T-helper 1 cell (primary cell): Measurements from ENCODE around the gene RABEPK.
A peak's percentile ranks its signal among the peaks of the same experiment; 100 is the strongest.
"Not testable (repeated sequence)": the region's sequence is repeated elsewhere in the genome, so short reads cannot be mapped to it uniquely, and the experiment has no call there.

Experiments used
- DNase-seq, 5 donors: peaks; one replicate each; pipeline ENCODE4 v3.0.0-alpha.2; 2012 to 2020
- total RNA-seq, 4 donors: gene quantifications; one replicate each; lab custom pipeline; 2026; lab: John Stamatoyannopoulos, UW

RABEPK gene, protein sequence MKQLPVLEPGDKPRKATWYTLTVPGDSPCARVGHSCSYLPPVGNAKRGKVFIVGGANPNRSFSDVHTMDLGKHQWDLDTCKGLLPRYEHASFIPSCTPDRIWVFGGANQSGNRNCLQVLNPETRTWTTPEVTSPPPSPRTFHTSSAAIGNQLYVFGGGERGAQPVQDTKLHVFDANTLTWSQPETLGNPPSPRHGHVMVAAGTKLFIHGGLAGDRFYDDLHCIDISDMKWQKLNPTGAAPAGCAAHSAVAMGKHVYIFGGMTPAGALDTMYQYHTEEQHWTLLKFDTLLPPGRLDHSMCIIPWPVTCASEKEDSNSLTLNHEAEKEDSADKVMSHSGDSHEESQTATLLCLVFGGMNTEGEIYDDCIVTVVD
- total RNA-seq, result 10.0 to 14.9 (median 14.1) reads per million in 4 donors

GRCh38 chr9:125200216-125201047 lies at the start of gene RABEPK:
Gene RABEPK, plus strand, starts transcription at chr9:125200542. Its CDS starts 2,472 bp downstream, at chr9:125203014.
- DNase-seq, result peak; percentile 80 to 92 (median 84)

DNA sequence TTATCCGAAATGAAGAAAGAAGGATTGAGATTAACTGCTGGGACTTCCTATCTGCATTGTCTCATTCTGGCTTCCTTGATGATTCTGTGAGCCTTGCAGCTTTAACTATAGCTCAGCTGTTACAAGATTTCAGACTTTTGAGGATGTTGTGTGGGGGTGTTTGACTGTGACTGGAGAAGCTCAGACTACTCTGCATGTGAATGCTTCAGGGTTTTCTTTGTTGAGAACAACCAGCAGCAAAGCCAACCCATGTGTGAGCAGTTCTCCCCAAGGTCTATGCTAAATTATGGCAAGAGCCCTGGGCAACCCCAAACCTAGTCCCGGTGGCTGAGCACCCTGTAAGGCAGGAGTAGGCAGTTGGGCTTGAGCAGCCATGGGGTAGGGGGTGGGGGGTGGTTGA lies 48.6 kb upstream of the RABEPK start:
- no peak for DNase-seq

DNA sequence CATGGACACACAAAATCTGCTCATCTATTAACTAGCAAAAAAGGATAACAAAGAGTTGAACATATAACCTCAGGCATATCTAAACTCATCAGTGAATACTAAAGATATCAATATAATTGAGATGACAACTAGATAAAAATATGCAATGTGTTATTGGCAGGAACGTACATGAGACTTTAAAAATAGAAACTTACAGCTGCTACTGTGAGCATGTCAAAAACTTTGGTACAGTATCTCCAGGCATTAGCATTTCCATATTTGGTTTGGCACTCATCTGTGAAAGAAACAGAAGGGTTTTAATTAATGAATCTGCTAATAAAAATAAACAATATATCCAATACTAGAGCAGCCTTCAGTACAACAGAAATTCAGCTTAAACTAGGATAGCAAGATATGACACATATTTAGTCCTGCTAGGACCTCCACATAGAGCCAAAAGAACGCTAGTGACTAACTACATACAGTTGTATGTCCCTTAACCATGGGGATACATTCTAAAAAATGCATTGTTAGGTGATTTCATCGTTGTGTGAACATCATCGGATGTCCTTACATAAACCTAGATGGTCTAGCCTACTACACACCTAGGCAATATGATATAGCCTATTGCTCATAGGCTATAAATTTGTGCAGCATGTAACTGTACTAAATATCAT lies 46.5 kb upstream of the RABEPK start:
- no peak for DNase-seq

GRCh38 chr9:125156551-125156950 lies 43.8 kb upstream of the RABEPK start:
- DNase-seq, result no peak

DNA sequence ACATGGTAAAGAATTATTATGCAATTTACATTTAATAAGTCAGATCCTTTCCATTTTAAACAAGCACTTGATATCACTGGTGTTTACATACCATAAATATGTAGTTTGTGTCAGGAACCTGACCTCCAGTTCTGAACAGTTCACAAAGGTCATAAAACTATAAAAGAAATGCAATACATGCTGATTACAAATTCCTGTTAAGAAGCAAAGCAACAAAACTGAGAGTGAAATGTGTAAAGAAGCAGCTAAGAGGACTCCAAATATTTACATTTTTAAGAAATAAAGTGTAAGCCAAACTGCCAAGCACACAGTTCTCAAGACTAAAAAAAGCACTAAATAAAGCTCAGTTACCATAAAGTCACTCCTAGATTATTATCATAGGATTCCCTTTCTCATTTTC lies 39.6 kb upstream of the RABEPK start:
- no peak for DNase-seq

DNA sequence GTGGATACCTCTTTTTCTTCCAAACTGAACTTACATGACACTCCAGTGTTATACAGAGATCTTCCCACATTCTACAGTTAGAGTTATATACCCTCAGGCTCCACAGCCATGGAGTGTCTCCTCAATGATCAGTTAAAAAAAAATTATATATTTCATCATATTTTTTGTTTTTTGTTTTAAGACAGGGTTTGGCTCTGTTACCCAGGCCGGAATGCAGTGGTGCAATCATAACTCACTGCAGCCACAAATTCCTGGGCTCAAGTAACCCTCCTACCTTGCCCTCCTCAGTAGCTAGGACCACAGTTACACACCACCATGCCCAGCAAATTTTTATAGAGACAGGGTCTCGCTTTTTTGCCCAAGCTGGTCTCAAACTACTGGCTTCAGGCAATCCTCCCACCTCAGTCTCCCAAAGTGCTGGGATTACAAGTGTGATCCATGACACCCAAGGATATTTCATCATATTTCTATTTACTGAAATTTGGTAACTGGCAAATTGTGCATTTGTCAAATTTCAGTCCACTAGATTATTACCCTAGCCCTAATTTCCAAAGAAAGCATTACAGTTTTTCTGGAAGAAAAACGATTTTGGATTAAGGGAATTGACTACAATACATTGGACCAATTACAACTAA lies 38.9 kb upstream of the RABEPK start:
- no peak for DNase-seq

DNA sequence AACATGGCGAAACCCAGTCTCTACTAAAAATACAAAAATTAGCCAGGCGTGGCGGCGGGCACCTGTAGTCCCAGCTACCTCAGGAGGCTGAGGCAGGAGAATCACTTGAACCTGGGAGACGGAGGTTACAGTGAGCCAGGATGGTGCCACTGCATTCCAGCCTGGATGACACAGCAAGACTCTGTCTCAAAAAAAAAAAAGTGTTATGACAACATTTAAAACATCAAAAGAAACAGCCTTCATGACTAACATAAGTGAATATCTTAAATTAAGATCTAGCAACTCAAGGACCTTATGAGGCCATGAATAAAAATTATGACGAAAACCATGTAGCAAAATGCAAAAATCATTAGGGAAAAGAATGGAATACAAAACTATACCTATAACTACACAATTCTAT lies 37.5 kb upstream of the RABEPK start:
- DNase-seq, result not testable (repeated sequence)

DNA sequence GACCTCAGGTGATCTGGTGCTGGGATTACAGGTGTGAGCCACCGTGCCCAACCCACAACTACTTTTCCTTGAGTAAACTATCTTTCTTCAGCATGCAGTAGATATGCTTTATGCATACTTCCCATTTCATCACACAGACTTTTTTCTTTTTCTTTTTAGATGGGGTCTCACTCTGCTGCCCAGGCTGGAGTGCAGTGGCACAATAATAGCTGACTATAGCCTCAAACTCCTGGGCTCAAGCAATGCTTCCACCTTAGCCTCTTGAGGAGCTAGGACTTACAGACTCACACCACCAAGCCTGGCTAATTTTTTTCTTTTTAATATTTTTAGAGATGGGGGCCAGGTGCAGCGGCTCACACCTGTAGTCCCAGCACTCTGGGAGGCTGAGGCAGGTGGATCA lies 33.6 kb upstream of the RABEPK start:
- DNase-seq, result no peak

DNA sequence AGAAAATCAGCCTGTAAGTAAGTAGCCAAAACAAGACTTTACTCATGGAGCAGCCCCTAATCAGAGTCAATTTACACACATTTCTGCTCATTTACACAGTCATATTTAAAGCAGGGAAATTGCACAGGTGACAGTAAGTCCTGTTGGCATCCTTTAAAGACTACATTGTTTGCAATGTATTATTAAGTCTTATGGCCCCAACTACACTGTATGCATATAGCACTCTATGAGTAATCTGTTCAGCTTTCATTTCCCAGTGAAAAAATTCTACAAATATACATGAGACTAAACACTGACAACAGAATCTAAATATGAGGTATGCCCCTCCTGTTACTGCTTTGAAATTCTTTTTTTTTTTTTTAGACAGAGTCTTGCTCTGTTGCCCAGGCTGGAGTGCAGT lies 30.4 kb upstream of the RABEPK start:
- no peak for DNase-seq

GRCh38 chr9:125172031-125172755 lies 28.1 kb upstream of the RABEPK start:
- no peak for DNase-seq

GRCh38 chr9:125176636-125177035 lies 23.7 kb upstream of the RABEPK start:
- no peak for DNase-seq

GRCh38 chr9:125177888-125178287 lies 22.5 kb upstream of the RABEPK start:
- DNase-seq, result no peak

- DNase-seq, result not testable (repeated sequence)
These were observed 20.6 kb upstream of the RABEPK start for GRCh38 chr9:125179776-125180175.

GRCh38 chr9:125180876-125181275 lies 19.5 kb upstream of the RABEPK start:
- DNase-seq, result no peak

GRCh38 chr9:125181756-125182155 lies 18.6 kb upstream of the RABEPK start:
- DNase-seq, result not testable (repeated sequence)

DNA sequence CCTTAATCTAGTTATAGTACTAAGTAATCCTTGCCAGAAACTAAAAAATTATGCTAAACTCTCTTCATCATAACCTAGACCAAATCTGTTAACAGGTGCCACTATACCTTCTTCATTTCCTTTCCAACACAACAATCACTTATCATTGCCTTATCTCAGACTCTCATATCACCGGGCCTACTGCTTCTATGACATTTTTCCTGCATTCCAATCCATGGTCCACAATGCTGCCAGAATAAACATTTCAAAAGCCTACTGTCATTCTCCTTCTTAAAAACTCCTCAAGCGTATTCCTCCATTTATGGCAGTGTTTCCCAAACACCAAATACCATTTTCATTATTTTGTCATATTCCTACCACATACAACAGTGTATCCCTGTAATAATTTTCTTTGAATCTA lies 17.3 kb upstream of the RABEPK start:
- DNase-seq, result no peak

DNA sequence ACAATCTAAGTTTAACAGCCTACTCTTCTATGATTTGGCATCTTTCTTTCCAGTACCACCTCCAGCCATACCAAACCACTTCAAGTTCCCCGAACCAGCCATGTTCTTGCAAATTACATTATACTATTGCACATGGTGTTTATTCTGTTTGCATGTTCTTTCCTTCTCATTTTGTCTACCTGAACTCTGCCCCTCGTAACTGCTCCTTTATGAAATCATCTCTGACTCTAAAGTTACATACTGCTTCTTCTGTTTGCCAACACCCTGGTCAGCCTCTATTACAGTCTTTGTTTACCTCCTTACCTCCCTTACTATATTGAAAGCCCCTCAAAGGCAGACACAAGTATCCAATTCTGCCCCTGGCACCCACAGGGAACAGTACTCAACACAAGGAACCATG lies 16.8 kb upstream of the RABEPK start:
- no peak for DNase-seq

DNA sequence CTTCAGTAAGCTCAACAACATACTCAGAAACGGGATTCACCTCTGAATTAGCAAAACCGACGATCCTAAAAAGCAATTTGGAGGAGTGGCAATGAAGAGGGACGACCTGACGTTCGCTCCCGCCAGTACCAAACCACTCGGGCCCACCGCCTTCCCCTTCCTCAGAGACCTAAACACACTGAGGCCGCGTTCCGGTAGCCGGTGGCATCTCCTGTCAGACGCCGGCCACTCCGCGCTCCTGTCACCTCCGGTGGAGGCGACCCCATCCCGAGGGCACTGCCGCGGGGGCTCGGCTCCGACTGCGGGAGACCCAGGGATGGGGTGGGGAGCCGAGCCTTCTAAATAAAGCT lies 11.4 kb upstream of the RABEPK start:
- DNase-seq, result peak; percentile 13 to 23 (median 18)

DNA sequence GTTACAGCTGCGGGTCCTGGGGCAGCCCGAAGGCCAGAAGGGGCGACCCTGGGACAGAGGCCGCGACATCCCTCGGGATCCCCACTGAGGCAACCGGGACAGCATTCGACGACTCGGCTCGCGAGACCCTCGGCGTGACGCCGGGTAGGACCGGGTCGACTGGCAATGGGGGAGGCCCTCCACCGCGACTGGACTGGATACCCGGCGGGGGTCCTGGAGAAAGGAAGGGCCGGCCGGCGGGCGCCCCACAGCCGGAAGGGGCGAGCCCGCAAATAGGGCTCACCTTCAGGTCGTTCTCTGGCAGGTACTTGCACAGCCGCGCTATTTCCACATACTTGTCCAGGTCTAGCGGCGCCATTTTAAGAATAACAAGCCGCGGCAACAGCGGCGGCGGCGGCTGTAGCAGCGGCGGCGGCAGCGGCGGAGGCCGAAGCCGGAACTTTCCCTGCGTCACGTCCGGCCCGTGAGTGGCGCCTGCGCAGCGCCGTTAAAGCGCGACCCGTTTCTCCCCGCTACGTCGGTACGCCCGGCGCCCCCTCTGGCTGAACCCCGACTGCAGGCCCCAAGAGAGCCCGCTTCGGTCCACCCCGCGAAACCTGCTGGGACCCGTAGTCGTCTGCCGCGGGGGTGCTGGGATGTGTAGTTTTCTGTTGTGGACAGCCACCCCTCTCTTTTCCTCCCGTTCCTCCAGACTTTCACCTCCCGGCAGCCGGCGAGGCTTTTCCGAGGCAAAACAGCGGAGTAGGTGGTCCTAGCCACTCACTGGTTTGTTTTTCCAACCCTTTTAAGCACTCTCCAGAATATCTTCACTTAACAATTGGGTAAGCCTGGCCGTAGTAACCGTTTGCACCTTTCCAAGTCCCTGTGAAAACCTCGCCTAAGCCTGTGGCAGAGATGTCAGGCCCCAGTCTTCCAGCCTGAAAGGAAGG lies 10.7 kb upstream of the RABEPK start, which contains the start of gene PPP6C:
Gene PPP6C, minus strand, starts transcription at position 443 of the 929 bp plus-strand sequence. Its CDS starts 85 bp downstream, at position 358.
- DNase-seq, result peak; percentile 93 to 98 (median 97)

DNA sequence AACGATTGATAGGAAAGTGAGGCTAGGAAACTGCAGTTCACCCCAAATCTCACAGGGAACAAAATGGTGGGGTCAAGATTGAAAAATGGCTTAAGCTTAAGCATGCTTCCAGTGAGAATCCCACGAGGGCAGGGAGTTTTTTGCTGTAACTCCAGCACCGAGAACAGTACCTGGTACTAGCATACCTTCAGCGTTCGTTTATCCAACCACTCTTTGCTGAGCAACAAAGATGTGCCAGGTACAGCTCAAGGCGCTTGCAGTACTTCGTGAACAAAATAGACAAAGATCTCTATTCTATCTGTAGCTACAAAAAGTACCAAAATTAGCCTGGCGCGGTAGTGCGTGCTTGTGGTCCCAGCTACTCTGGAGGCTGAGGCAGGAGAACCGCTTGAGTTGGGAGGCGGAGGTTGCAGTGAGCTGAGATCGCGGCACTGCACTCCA lies 10.0 kb upstream of the RABEPK start:
- DNase-seq, result peak in 1 of 5 donors; percentile 20

DNA sequence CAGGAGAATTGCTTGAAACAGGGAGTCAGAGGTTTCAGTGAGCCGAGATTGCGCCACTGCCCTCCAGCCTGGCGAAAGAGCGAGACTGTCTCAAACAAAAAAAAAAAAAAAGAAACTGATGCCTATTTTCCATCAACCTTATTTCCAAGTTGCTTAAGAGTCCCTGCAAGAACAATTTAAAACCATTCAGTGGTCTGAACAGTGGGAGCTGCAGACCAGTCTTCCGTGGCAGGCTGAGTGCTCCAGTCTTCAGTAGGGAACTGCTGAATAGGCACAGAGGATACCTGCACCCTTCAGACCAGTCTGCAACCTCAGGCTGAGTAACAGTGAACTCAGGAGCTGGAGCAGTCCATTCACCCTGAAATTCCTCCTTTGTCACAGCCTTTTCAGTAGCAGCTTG lies 5.9 kb upstream of the RABEPK start:
- not testable (repeated sequence) for DNase-seq
